ENCODE data around the gene SORCS2.

The SORCS2 gene

GRCh38 chr4:7464259-7464655 is 271.9 kb downstream of the SORCS2 start:
- DNase-seq = no peak

GRCh38 chr4:7465017-7465416 is 272.7 kb downstream of the SORCS2 start:
- no peak for DNase-seq

GRCh38 chr4:7466215-7466614 is 273.9 kb downstream of the SORCS2 start:
- no peak for DNase-seq

GRCh38 chr4:7466904-7467303 is 274.6 kb downstream of the SORCS2 start:
- no peak for DNase-seq

- DNase-seq = no peak
Measured at GRCh38 chr4:7467471-7467870, 275.1 kb downstream of the SORCS2 start.

- DNase-seq = no peak
Measured at GRCh38 chr4:7469023-7469422, 276.7 kb downstream of the SORCS2 start.

- DNase-seq = no peak
Measured at GRCh38 chr4:7470111-7470510, 277.8 kb downstream of the SORCS2 start.

- DNase-seq = no peak
Measured at GRCh38 chr4:7470522-7471128, 278.3 kb downstream of the SORCS2 start.

- DNase-seq = no peak
Measured at GRCh38 chr4:7472442-7473013, 280.2 kb downstream of the SORCS2 start.

- DNase-seq = no peak
Measured at GRCh38 chr4:7473081-7473480, 280.7 kb downstream of the SORCS2 start.

- no peak for DNase-seq
Measured at GRCh38 chr4:7474320-7474719, 282.0 kb downstream of the SORCS2 start.

GRCh38 chr4:7475207-7475606 is 282.9 kb downstream of the SORCS2 start:
- DNase-seq = no peak

- no peak for DNase-seq
Measured at GRCh38 chr4:7476820-7477219, 284.5 kb downstream of the SORCS2 start.

- DNase-seq = no peak
Measured at GRCh38 chr4:7477695-7478094, 285.4 kb downstream of the SORCS2 start.

- DNase-seq = no peak
Measured at GRCh38 chr4:7478665-7479064, 286.3 kb downstream of the SORCS2 start.

GRCh38 chr4:7480423-7480822 is 288.1 kb downstream of the SORCS2 start:
- DNase-seq = no peak

GRCh38 chr4:7481227-7481626 is 288.9 kb downstream of the SORCS2 start:
- DNase-seq = no peak

GRCh38 chr4:7485096-7485495 is 292.8 kb downstream of the SORCS2 start:
- no peak for DNase-seq

GRCh38 chr4:7486101-7486500 is 293.8 kb downstream of the SORCS2 start:
- DNase-seq = no peak

- DNase-seq = no peak
Measured at GRCh38 chr4:7487502-7487901, 295.2 kb downstream of the SORCS2 start.

- no peak for DNase-seq
Measured at GRCh38 chr4:7487998-7488671, 295.8 kb downstream of the SORCS2 start.

- DNase-seq = no peak
Measured at GRCh38 chr4:7491915-7492314, 299.6 kb downstream of the SORCS2 start.

GRCh38 chr4:7498446-7499200 is 306.3 kb downstream of the SORCS2 start:
- no peak for DNase-seq

GRCh38 chr4:7499661-7500060 is 307.3 kb downstream of the SORCS2 start:
- no peak for DNase-seq
